OCI-LY1 (cell line): ENCODE results near the gene ABHD16A.

ENCODE experiments used
- H2AFZ ChIP-seq: fragments of 200-600 bp; sonication (generic), shearing (Covaris generic); 2 replicates; pipeline ENCODE4 v1.6.0; 2014; ENCODE audit warnings: antibody characterized with exemption, mild to moderate bottlenecking, low read length
- H3F3A ChIP-seq: fragments of 200-600 bp; sonication (generic), shearing (Covaris generic); 2 replicates; pipeline ENCODE4 v1.6.0; 2014; ENCODE audit warnings: mild to moderate bottlenecking, antibody characterized with exemption, low read length, moderate library complexity; ENCODE audit not compliant: insufficient read depth
- H3K27ac ChIP-seq: fragments of 200-600 bp; sonication (generic); 2 replicates; pipeline ENCODE4 v1.5.1; 2014; ENCODE audit warnings: low read length, mixed run types, mild to moderate bottlenecking, low read depth; ENCODE audit not compliant: poor library complexity, severe bottlenecking
- H3K27me3 ChIP-seq: fragments of 200-600 bp; sonication (generic); 2 replicates; pipeline ENCODE4 v1.6.0; 2014; ENCODE audit warnings: antibody characterized with exemption, mild to moderate bottlenecking, low read length, moderate library complexity; ENCODE audit not compliant: insufficient read depth
- H3K36me3 ChIP-seq: fragments of 200-600 bp; sonication (generic); 2 replicates; pipeline ENCODE4 v1.6.1; 2014; ENCODE audit warnings: mild to moderate bottlenecking, antibody characterized with exemption, low read length, moderate library complexity, mixed read lengths; ENCODE audit not compliant: insufficient read depth
- H3K4me1 ChIP-seq: fragments of 200-600 bp; sonication (generic); 2 replicates; pipeline ENCODE4 v1.5.1; 2014; ENCODE audit warnings: mild to moderate bottlenecking, low read length, moderate library complexity; ENCODE audit not compliant: insufficient read depth, severe bottlenecking
- H3K4me2 ChIP-seq: fragments of 200-600 bp; sonication (generic), shearing (Covaris generic); 2 replicates; pipeline ENCODE4 v1.6.1; 2014; ENCODE audit warnings: low read length
- H3K4me3 ChIP-seq: fragments of 200-600 bp; sonication (generic); 2 replicates; pipeline ENCODE4 v1.5.1; 2014; ENCODE audit warnings: low read length, low read depth, mild to moderate bottlenecking, mixed read lengths; ENCODE audit not compliant: poor library complexity, severe bottlenecking
- H3K79me2 ChIP-seq: fragments of 200-600 bp; shearing (Covaris generic); 2 replicates; pipeline ENCODE4 v1.6.1; 2016; ENCODE audit warnings: mixed run types, low read length, mixed read lengths; ENCODE audit not compliant: insufficient read depth
- H3K9ac ChIP-seq: fragments of 200-600 bp; sonication (generic), shearing (Covaris generic); 2 replicates; pipeline ENCODE4 v1.6.1; 2014; ENCODE audit warnings: mild to moderate bottlenecking, low read length, mixed read lengths
- H3K9me2 ChIP-seq: fragments of 200-600 bp; sonication (generic), shearing (Covaris generic); 2 replicates; pipeline ENCODE4 v1.6.1; 2014; ENCODE audit warnings: low read depth, mild to moderate bottlenecking, low read length, mixed read lengths
- H3K9me3 ChIP-seq: fragments of 200-600 bp; shearing (Covaris generic); 2 replicates; pipeline ENCODE4 v1.6.1; 2014; ENCODE audit warnings: low read length, mixed read lengths
- H4K20me1 ChIP-seq: fragments of 200-600 bp; sonication (generic), shearing (Covaris generic); 2 replicates; pipeline ENCODE4 v1.6.0; 2016; ENCODE audit warnings: mild to moderate bottlenecking, low read length; ENCODE audit not compliant: insufficient read depth
- EZH2 ChIP-seq: fragments of 200-600 bp; sonication (generic), shearing (Covaris generic); IDR thresholded peaks from 2 replicates; pipeline ENCODE4 v1.8.0; 2017; ENCODE audit warnings: borderline replicate concordance, mixed run types, mild to moderate bottlenecking, antibody characterized with exemption, low read length, moderate library complexity, mixed read lengths
- TF ChIP-seq, protein P1 (sequence below): fragments of 200-600 bp; sonication (generic), shearing (Covaris generic); IDR thresholded peaks from 2 replicates; pipeline ENCODE4 v1.5.1; 2017; ENCODE audit warnings: mild to moderate bottlenecking, antibody characterized with exemption, low read length, moderate library complexity, mixed read lengths

The ABHD16A gene

DNA sequence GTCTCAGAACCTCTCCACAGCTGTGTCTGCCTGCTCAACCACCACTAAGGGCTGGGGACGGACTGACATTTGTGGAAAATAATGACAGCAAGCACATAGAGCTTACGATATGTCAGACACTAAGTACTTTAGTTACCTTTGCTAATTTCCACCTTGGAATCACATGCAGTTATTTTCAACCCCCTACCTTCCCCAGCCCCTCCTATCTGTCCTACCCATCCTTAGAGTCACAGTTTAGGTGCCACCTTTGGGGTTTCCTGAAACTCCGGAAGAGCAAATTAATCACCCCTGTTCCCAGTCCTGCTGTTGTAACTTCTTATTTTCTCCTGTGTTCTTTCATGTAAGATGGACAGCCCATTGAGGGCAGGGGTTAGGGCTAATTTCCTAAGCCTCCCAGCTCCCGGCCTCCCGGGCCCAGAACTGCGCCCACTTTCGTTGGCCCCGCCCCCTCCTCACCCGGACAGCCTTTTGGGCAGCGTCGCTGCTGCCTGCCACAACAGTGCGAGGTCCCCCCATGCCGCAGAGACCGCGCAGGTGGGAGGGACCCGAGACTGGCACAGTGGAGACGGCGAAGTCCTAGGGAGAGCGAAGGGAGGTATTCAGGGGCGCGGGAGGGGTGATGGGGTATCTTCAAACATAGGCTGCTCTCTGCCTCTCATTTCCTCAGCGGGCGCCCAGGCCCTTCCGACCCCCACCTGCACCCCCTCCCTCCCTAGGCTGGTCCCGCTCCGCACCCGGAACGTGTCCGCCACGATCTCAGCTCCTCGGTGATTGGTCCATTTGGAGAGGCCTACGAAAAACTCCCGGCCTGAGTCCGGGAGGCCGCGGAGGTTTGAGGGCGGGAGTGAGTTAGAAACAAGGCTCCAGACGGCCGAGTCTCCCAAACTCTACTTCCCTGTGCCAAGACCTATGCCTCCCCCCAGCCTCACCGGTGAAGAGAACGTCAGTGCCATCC lies 24.9 kb upstream of the ABHD16A start:
- Histone ChIP-seq H3F3A (peaks cover 13% of the 10 kb centered on the region), H3K4me3 (peak overlapping the region; percentile 7), H3K9me3 (no peaks in the 10 kb centered on the region), H3K4me1 (peaks cover 35% of the 10 kb centered on the region), H3K9ac (peak overlapping the region; percentile 33; the same call in 1 of the 2 replicates), H4K20me1 (no peaks in the 10 kb centered on the region), H3K36me3 (peaks cover 30% of the 10 kb centered on the region), H3K4me2 (peak overlapping the region; percentile 42; the same call in 1 of the 2 replicates), H3K27me3 (no peaks in the 10 kb centered on the region), H3K27ac (peak overlapping the region; percentile 93), H2AFZ (no peak overlapping the region), H3K79me2 (no peaks in the 10 kb centered on the region), H3K9me2 (no peaks in the 10 kb centered on the region)
- TF ChIP-seq EZH2, result no peak
- TF ChIP-seq, protein P1, sequence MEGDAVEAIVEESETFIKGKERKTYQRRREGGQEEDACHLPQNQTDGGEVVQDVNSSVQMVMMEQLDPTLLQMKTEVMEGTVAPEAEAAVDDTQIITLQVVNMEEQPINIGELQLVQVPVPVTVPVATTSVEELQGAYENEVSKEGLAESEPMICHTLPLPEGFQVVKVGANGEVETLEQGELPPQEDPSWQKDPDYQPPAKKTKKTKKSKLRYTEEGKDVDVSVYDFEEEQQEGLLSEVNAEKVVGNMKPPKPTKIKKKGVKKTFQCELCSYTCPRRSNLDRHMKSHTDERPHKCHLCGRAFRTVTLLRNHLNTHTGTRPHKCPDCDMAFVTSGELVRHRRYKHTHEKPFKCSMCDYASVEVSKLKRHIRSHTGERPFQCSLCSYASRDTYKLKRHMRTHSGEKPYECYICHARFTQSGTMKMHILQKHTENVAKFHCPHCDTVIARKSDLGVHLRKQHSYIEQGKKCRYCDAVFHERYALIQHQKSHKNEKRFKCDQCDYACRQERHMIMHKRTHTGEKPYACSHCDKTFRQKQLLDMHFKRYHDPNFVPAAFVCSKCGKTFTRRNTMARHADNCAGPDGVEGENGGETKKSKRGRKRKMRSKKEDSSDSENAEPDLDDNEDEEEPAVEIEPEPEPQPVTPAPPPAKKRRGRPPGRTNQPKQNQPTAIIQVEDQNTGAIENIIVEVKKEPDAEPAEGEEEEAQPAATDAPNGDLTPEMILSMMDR, result no peak

DNA sequence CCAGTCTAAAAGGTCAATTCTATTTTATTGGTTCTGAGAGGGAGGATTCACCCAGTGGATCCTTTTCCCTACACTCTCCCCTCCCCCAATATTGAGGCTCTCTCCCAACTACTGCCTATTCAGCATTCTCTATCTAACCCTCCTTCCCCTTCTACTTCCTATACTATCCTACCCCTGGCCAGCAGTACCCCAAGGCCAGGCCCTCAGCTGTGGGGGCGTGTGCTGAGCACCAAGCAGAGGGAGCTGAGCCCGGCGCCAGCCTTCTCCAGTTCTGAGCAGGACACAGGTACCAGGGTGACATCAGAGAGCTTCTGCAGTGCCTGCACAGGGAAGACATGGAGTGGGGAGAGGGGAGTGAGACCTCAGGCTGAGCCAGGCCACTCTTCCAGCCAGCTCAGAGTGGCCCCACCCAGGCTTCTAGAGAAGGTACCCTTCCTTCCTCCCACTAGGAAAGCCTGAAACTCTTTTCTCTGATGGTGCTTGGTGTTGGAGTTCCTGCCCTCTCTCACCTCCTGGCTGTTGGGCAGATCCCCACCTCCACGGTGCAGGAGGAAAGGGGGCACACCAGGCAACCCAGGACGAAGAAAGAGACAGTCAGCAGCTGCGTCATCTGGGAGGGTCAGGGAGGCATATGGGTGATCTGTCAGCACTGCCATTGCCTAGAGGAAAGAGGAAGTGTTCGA lies 24.1 kb upstream of the ABHD16A start:
- Histone ChIP-seq H3F3A (peaks cover 13% of the 10 kb centered on the region), H3K79me2 (no peaks in the 10 kb centered on the region), H2AFZ (no peak overlapping the region), H4K20me1 (no peaks in the 10 kb centered on the region), H3K9ac (peak overlapping the region; percentile 32; the same call in 1 of the 2 replicates), H3K4me3 (peak overlapping the region; percentile 1), H3K4me1 (peaks cover 35% of the 10 kb centered on the region), H3K4me2 (peak overlapping the region; percentile 42), H3K9me2 (no peaks in the 10 kb centered on the region), H3K27ac (peak overlapping the region; percentile 93), H3K27me3 (no peaks in the 10 kb centered on the region), H3K36me3 (peaks cover 25% of the 10 kb centered on the region), H3K9me3 (no peaks in the 10 kb centered on the region)
- TF ChIP-seq, protein P1, result no peak
- TF ChIP-seq EZH2, result no peak

DNA sequence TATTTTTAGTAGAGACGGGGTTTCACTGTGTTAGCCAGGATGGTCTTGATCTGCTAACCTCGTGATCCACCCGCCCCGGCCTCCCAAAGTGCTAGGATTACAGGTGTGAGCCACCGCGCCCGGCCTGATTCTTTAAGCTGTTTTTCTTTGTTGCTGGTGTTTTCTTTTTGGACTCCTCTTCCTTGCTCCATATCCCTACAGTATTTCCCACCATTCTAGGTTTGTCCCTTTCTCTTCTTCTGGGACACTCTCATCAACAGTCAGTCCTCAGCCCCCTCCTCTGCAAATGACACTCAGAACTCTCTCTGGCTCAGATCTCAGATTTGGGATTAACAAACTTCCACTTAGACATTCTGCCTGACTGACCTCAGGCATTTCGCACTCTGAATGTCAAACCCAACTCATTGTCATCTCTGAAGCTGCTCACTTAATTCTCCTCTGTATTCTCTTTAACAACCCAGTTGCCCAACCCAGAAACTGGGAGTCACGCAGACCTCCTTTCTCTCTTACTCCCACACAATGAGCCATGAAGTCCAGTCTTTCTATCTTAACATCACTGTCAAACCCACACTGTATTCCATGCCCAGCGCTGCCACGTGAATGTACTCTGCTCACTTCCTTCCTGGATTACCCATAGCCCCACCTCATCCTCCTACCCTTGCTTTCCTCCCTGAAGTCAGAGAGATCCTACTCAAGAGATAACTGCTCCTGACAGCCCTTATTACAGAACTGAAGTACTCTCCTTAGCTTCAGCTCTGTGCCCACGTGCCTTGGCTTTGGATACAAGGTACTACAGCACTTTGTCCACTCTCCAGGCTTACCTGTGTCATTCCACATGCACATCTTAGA lies 22.6 kb upstream of the ABHD16A start:
- TF ChIP-seq EZH2, result no peak
- TF ChIP-seq, protein P1, result no peak
- no peak overlapping the region for H3K9ac ChIP-seq
- H3K79me2 ChIP-seq, result no peaks in the 10 kb centered on the region
- H3K27me3 ChIP-seq, result 0 out of 2 replicates have a peak, but pooled peaks cover under 1% of the 10 kb centered on the region
- no peak overlapping the region for H3K27ac ChIP-seq
- H3K4me1 ChIP-seq, result peaks cover 35% of the 10 kb centered on the region
- no peaks in the 10 kb centered on the region for H3K9me3 ChIP-seq
- no peaks in the 10 kb centered on the region for H3K9me2 ChIP-seq
- no peak overlapping the region for H3K4me2 ChIP-seq
- H4K20me1 ChIP-seq, result no peaks in the 10 kb centered on the region
- no peak overlapping the region for H3K4me3 ChIP-seq
- no peak overlapping the region for H2AFZ ChIP-seq
- peaks cover 11% of the 10 kb centered on the region for H3F3A ChIP-seq
- peaks cover 13% of the 10 kb centered on the region for H3K36me3 ChIP-seq
